Measurements from ENCODE around the gene LRRC55.

- no peak for TF ChIP-seq POLR2AphosphoS5 (IDR thresholded peaks at IDR 0.05; ENCODE audit: low read depth)
- no peak for TF ChIP-seq NANOG (IDR thresholded peaks at IDR 0.05; ENCODE audit: borderline replicate concordance)
- TF ChIP-seq CTCF (conservative IDR thresholded peaks at IDR 0.05; ENCODE audit: low read depth in 2 of 2): no peak
- no peak for TF ChIP-seq REST (IDR thresholded peaks at IDR 0.05; ENCODE audit: unreplicated experiment)
- no peak for TF ChIP-seq EZH2phosphoT487 (IDR thresholded peaks at IDR 0.05; ENCODE audit: unreplicated experiment)
- TF ChIP-seq CREB1 (CRISPR knock-in tag; IDR thresholded peaks at IDR 0.05; ENCODE audit: low read depth): no peak
- TF ChIP-seq EZH2 (IDR thresholded peaks at IDR 0.05; ENCODE audit: low read depth, unreplicated experiment): no peak
- TF ChIP-seq ZNF114 (CRISPR knock-in tag; IDR thresholded peaks at IDR 0.05): no peak
- no peak for TF ChIP-seq ZNF331 (CRISPR knock-in tag; IDR thresholded peaks at IDR 0.05; ENCODE audit: low read depth)
Observed at GRCh38 chr11:57231539-57232253, 49.9 kb downstream of the LRRC55 start.
